GM12873 (cell line): ENCODE results near the gene DYSF.

Source experiments
- CTCF ChIP-seq: IDR thresholded peaks from 2 replicates; pipeline ENCODE4 v1.5.1; 2012; ENCODE audit warnings: low read depth, mild to moderate bottlenecking, moderate library complexity, low read length, control low read depth; ENCODE audit not compliant: insufficient read depth; ENCODE audit errors: missing control alignments

The DYSF gene

DNA sequence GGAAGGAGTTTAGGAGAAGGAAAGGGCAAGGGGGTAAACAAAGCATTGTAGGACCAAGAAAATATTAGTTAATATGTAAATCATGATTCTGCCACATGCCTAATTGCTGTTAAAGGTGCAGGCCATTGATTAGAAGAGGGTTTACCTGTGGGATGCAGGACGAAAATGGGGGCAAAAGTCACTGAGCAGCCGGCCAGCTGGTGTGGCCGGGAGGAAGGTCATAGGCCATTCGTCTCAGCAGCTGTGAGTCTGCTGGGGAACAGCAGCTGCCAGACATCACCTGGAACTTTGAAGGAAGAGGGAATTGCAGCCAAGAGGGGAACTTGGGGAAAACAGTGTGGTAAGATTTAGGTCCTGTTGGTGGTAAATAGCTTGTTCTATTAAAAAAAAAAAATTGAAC, 184.4 kb downstream of the DYSF start:
- TF ChIP-seq CTCF: no peak

GRCh38 chr2:71639735-71640134, 186.4 kb downstream of the DYSF start:
- TF ChIP-seq CTCF: no peak

- TF ChIP-seq CTCF: no peak
Observed at GRCh38 chr2:71640489-71640888, 187.1 kb downstream of the DYSF start.

GRCh38 chr2:71643674-71644357, 190.5 kb downstream of the DYSF start:
- TF ChIP-seq CTCF: no peak

GRCh38 chr2:71646028-71646427, 192.7 kb downstream of the DYSF start:
- TF ChIP-seq CTCF: no peak

DNA sequence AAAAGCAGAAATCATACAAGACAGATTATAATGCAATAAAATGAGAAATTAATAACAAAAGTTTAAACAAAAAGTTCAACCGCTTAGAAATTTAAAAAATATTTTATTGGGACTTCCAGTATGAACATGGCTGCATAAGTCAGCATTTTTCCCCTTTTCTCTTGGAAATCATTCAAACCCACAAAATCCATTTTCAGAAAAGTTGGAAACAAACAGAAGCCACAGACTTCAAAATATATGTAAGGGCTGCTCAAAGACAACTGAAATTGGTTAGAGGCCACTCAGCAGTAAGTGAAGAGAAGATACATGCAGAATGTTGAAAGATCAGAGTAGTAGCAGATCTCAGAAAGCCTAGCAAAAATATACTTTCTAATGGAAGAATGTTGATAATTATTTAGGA, 194.0 kb downstream of the DYSF start:
- no peak for TF ChIP-seq CTCF

DNA sequence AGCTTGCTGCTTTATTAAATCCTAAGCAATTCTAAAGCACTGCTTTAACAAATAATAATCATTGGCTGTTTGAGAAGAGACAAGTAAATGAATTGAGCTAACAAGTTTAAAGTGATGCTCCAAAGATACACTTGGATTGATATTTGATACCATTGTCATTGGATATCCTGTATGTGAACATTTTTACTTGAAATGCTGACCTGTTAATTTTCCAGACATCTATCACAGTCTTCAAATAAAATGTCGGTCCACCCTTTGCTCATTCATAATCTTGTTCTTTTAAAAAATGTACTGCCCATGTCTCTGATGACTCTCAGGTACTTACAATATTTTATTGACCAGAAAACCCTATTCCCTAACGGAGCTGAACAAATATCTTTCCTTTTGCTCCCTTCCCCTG, 202.1 kb downstream of the DYSF start:
- TF ChIP-seq CTCF: no peak
